ENCODE results near the gene CACNA1D.

Gene CACNA1D

GRCh38 chr3:53795789-53796560, 301.6 kb downstream of the CACNA1D start:
- no peak for DNase-seq

- DNase-seq: no peak
Observed at GRCh38 chr3:53798144-53798543, 303.7 kb downstream of the CACNA1D start.

- no peak for DNase-seq
Observed at GRCh38 chr3:53799338-53799865, 305.0 kb downstream of the CACNA1D start.

GRCh38 chr3:53800041-53800906, 305.9 kb downstream of the CACNA1D start:
- no peak for DNase-seq

GRCh38 chr3:53801319-53801718, 306.9 kb downstream of the CACNA1D start:
- DNase-seq: no peak

GRCh38 chr3:53802256-53802880, 308.0 kb downstream of the CACNA1D start:
- DNase-seq: no peak

- DNase-seq: no peak
Observed at GRCh38 chr3:53803124-53803815, 308.9 kb downstream of the CACNA1D start.

- DNase-seq: no peak
Observed at GRCh38 chr3:53803816-53804695, 309.6 kb downstream of the CACNA1D start.

- DNase-seq: no peak
Observed at GRCh38 chr3:53804697-53805462, 310.5 kb downstream of the CACNA1D start.

GRCh38 chr3:53805463-53806159, 311.2 kb downstream of the CACNA1D start:
- DNase-seq: no peak

- no peak for DNase-seq
Observed at GRCh38 chr3:53806182-53807116, 312.0 kb downstream of the CACNA1D start.

- no peak for DNase-seq
Observed at GRCh38 chr3:53807117-53807810, 312.9 kb downstream of the CACNA1D start.

- DNase-seq: no peak
Observed at GRCh38 chr3:53808496-53808895, 314.1 kb downstream of the CACNA1D start.

- DNase-seq: no peak
Observed at GRCh38 chr3:53809267-53809666, 314.9 kb downstream of the CACNA1D start.

- no peak for DNase-seq
Observed at GRCh38 chr3:53809764-53810400, 315.5 kb downstream of the CACNA1D start.

- DNase-seq: no peak
Observed at GRCh38 chr3:53811143-53811927, 316.9 kb downstream of the CACNA1D start.

GRCh38 chr3:53812434-53812833, 318.0 kb downstream of the CACNA1D start:
- no peak for DNase-seq

Measured in activated CD8-positive, alpha-beta memory T cell treated with anti-CD3 and anti-CD28 coated beads, Interleukin-2, amount 50 U/mL, for 4 hours (primary cell).